H1 (cell line): ENCODE measurements around the gene CRK. TPM values are rescaled to one million over a fixed set of nuclear protein-coding genes. Genes with fewer than 3 reads are reported as not detected.

Experiments
- CTCF ChIA-PET: fragments of 300-600 bp; sonication (Branson Sonifier 250); formaldehyde crosslinking; loops from one replicate; lab custom pipeline; 2021; ENCODE audit not compliant: partially characterized antibody; lab: Charles Lee
- POLR2A ChIA-PET: fragments of 300-600 bp; sonication (Branson Sonifier 250); formaldehyde crosslinking; loops from one replicate; lab custom pipeline; 2021; ENCODE audit warnings: inconsistent platforms; ENCODE audit not compliant: partially characterized antibody; lab: Charles Lee
- DNase-seq, 2 experiments: peaks; one replicate each; pipeline versions ENCODE4 v3.0.0 to v3.0.0-alpha.2; 2010 to 2022; ENCODE audit warnings: low spot score in 2 of 2, low read depth in 1 of 2, mixed read lengths in 1 of 2
- FAIRE-seq: peaks from 2 replicates; lab custom pipeline; 2011; peaks lifted over from hg19 to GRCh38; lab: Jason Lieb, UNC
- H2AFZ ChIP-seq: 2 replicates; pipeline ENCODE4 v1.8.1; 2012; ENCODE audit warnings: low read length, inconsistent platforms
- H2AK5ac ChIP-seq: 2 replicates; pipeline ENCODE4 v1.6.1; 2013; ENCODE audit warnings: low read depth, low read length
- H2BK120ac ChIP-seq: replicated peaks from 2 replicates; pipeline ENCODE3; 2013; ENCODE audit warnings: low read depth, low read length, inconsistent platforms
- H2BK12ac ChIP-seq: 2 replicates; pipeline ENCODE4 v1.6.1; 2013; ENCODE audit warnings: low read depth, low read length
- H2BK15ac ChIP-seq: 2 replicates; pipeline ENCODE4 v1.6.1; 2013; ENCODE audit warnings: low read length
- H2BK20ac ChIP-seq: 2 replicates; pipeline ENCODE4 v1.6.1; 2013; ENCODE audit warnings: low read length
- H2BK5ac ChIP-seq: 2 replicates; pipeline ENCODE4 v1.6.1; 2013; ENCODE audit warnings: low read depth, low read length
- H3K14ac ChIP-seq: 2 replicates; pipeline ENCODE4 v1.6.1; 2013; ENCODE audit warnings: inconsistent platforms; ENCODE audit not compliant: insufficient read length
- H3K18ac ChIP-seq: 2 replicates; pipeline ENCODE4 v1.6.1; 2013; ENCODE audit warnings: low read length; ENCODE audit errors: extremely low read depth
- H3K23ac ChIP-seq: 2 replicates; pipeline ENCODE4 v1.6.1; 2013; ENCODE audit warnings: inconsistent platforms; ENCODE audit not compliant: insufficient read length
- H3K23me2 ChIP-seq: 2 replicates; pipeline ENCODE4 v1.6.1; 2013; ENCODE audit warnings: low read depth, low read length
- H3K27ac ChIP-seq: 2 replicates; pipeline ENCODE4 v1.6.1; 2011; ENCODE audit warnings: low read depth, low read length, inconsistent platforms
- H3K27me3 ChIP-seq, 4 experiments: replicated peaks in 1 of 4; 1 replicate in 1 of 4; 2 replicates in 3 of 4; pipeline versions ENCODE4 v1.6.1 to v1.8.1; 2011 to 2013; ENCODE audit warnings: low read length in 3 of 4, mild to moderate bottlenecking in 3 of 4, inconsistent platforms in 2 of 4, mixed read lengths in 2 of 4, moderate library complexity in 1 of 4; ENCODE audit not compliant: control insufficient read depth in 3 of 4, insufficient read depth in 3 of 4; ENCODE audit errors: extremely low read depth in 1 of 4
- H3K36me3 ChIP-seq, 4 experiments: 2 replicates each; pipeline versions ENCODE4 v1.6.1 to v1.8.1; 2011 to 2013; ENCODE audit warnings: mild to moderate bottlenecking in 4 of 4, low read length in 3 of 4, moderate library complexity in 2 of 4, control low read depth in 1 of 4, inconsistent platforms in 1 of 4; ENCODE audit not compliant: insufficient read depth in 4 of 4, control insufficient read depth in 2 of 4
- H3K4ac ChIP-seq: replicated peaks from 2 replicates; pipeline ENCODE3; 2013; ENCODE audit warnings: low read length, low read depth, mixed read lengths, inconsistent platforms; ENCODE audit not compliant: insufficient read length
- H3K4me1 ChIP-seq, 4 experiments: replicated peaks in 1 of 4; 1 replicate in 1 of 4; 2 replicates in 3 of 4; pipeline versions ENCODE4 v1.6.1 to v1.8.1; 2011 to 2013; ENCODE audit warnings: low read length in 3 of 4, inconsistent platforms in 2 of 4, mixed read lengths in 1 of 4; ENCODE audit not compliant: insufficient read depth in 4 of 4, control insufficient read depth in 3 of 4
- H3K4me2 ChIP-seq, 2 experiments: 2 replicates each; pipeline versions ENCODE4 v1.6.1 to v1.8.1; 2011 to 2013; ENCODE audit warnings: low read depth in 2 of 2, low read length in 2 of 2, control low read depth in 1 of 2, inconsistent platforms in 1 of 2, mild to moderate bottlenecking in 1 of 2; ENCODE audit not compliant: insufficient read depth in 1 of 2
- H3K4me3 ChIP-seq, 4 experiments: fragments of 200-600, 300-600 bp in 1 of 4; sonication (generic), shearing (Covaris generic), sonication (Bioruptor Twin) in 1 of 4; 2 replicates each; pipeline versions ENCODE4 v1.5.1 to v1.8.1; 2011 to 2016; ENCODE audit warnings: low read length in 4 of 4, low read depth in 3 of 4, control low read depth in 2 of 4, inconsistent platforms in 2 of 4, mild to moderate bottlenecking in 2 of 4, mixed read lengths in 1 of 4, moderate library complexity in 1 of 4; ENCODE audit not compliant: insufficient read depth in 2 of 4; ENCODE audit errors: extremely low read depth in 1 of 4
- H3K56ac ChIP-seq: replicated peaks from 2 replicates; pipeline ENCODE3; 2013; ENCODE audit warnings: low read depth, mild to moderate bottlenecking, mixed read lengths, low read length, inconsistent platforms; ENCODE audit not compliant: insufficient read length
- H3K79me1 ChIP-seq: 2 replicates; pipeline ENCODE4 v1.6.1; 2013; ENCODE audit warnings: low read depth, low read length, control low read depth
- H3K79me2 ChIP-seq, 2 experiments: 2 replicates each; pipeline versions ENCODE4 v1.6.1 to v1.8.1; 2012 to 2013; ENCODE audit warnings: low read length in 2 of 2, mild to moderate bottlenecking in 2 of 2, inconsistent platforms in 1 of 2; ENCODE audit not compliant: insufficient read depth in 2 of 2, control insufficient read depth in 1 of 2
- H3K9ac ChIP-seq, 4 experiments: replicated peaks in 1 of 4; 1 replicate in 1 of 4; 2 replicates in 3 of 4; pipeline versions ENCODE4 v1.6.1 to v1.8.1; 2011 to 2013; ENCODE audit warnings: low read depth in 3 of 4, low read length in 3 of 4, control low read depth in 2 of 4, mild to moderate bottlenecking in 2 of 4, moderate library complexity in 2 of 4, inconsistent platforms in 1 of 4; ENCODE audit errors: extremely low read depth in 1 of 4
- H3K9me3 ChIP-seq, 2 experiments: 2 replicates each; pipeline versions ENCODE4 v1.6.1 to v1.8.1; 2012 to 2013; ENCODE audit warnings: mild to moderate bottlenecking in 2 of 2, moderate library complexity in 2 of 2, control low read depth in 1 of 2, inconsistent platforms in 1 of 2, low read depth in 1 of 2, low read length in 1 of 2, mixed read lengths in 1 of 2; ENCODE audit not compliant: insufficient read depth in 2 of 2
- H4K20me1 ChIP-seq, 2 experiments: replicated peaks in 1 of 2; 2 replicates each; pipeline versions ENCODE3 to v1.8.1; 2011 to 2013; ENCODE audit warnings: inconsistent platforms in 2 of 2, low read length in 2 of 2, mild to moderate bottlenecking in 1 of 2; ENCODE audit not compliant: insufficient read depth in 2 of 2, control insufficient read depth in 1 of 2
- H4K5ac ChIP-seq: 2 replicates; pipeline ENCODE4 v1.6.1; 2013; ENCODE audit warnings: low read length, low read depth, mixed read lengths, inconsistent platforms; ENCODE audit not compliant: insufficient read length
- H4K8ac ChIP-seq: 2 replicates; pipeline ENCODE4 v1.8.0; 2013; ENCODE audit warnings: mild to moderate bottlenecking, moderate library complexity, low read length, inconsistent platforms; ENCODE audit not compliant: insufficient read depth; ENCODE audit errors: extremely low read depth
- H4K91ac ChIP-seq: replicated peaks from 2 replicates; pipeline ENCODE3; 2013; ENCODE audit warnings: low read length, mixed read lengths, inconsistent platforms; ENCODE audit not compliant: insufficient read length
- WGBS, 2 experiments: shearing (Covaris generic) in 1 of 2; methylation state at CpG; one replicate each; pipeline versions ENCODE4 v1.1.6 to v1.1.7; 2013 to 2015; ENCODE audit warnings: low lambda C conversion rate in 2 of 2, mixed read lengths in 2 of 2, inconsistent platforms in 1 of 2, low coverage in 1 of 2, missing lambda C conversion rate in 1 of 2; ENCODE audit not compliant: insufficient replicate concordance in 2 of 2, insufficient coverage in 1 of 2, insufficient read length in 1 of 2; ENCODE audit errors: extremely low coverage in 1 of 2, missing lambda C conversion rate in 1 of 2; 5-methylcytosine and 5-hydroxymethylcytosine counted together
- polyA plus RNA-seq, 7 experiments: library from polyadenylated mRNA; depleted of rRNA in 3 of 7; stranded (reverse) in 5 of 7; unstranded in 2 of 7; fragments of >200 nt in 5 of 7; fragments of 200-250 nt in 2 of 7; gene quantifications; 1 replicate in 5 of 7; 2 replicates in 1 of 7; 4 replicates in 1 of 7; pipeline versions ENCODE4 v1.2.1 to v1.2.3, GENCODE V29; 2011 to 2013; ENCODE audit warnings: missing spikeins in 2 of 7, mixed read lengths in 2 of 7
- total RNA-seq: library from RNA; stranded (reverse); fragmentation: NEBNext Ultra II Directional; extraction: Animal tissue kit (Norgen Biotek cat#: 25700); gene quantifications from 2 replicates; pipeline ENCODE4 v1.2.1, GENCODE V29; 2021

Gene CRK
- total and polyA plus RNA-seq, 2 of the 8 experiments (the other 6 are each of a cell fraction or from before 2014, with no cell fraction given): 32.8 to 57.1 TPM

DNA sequence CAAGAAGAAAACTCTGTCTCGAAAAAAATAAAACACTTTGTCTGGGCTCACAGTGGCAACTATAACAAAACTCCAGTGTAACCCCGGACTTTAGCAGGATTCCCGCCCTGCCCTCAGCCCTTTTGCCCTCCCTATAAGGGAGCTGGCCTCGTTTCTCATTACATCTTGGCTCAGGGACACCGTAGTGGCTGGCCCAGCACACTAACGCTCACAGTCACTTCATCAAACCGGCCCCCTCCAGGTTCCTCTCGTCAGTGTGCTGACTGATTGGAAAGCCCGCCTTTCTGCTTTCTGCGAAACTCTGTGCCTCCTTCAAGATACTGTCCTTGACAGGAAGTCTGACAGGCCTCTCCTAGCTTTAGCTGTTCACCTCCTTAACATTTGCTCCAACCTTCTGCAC, 47.7 kb upstream of the CRK start:
- Histone ChIP-seq H3K4me3 (no peak overlapping the region), H3K23ac (no peak overlapping the region), H3K4me1 (no peaks in the 10 kb centered on the region), H4K91ac (no peak overlapping the region), H2BK12ac (no peak overlapping the region), H2AFZ (no peak overlapping the region), H3K27me3 (no peaks in the 10 kb centered on the region), H3K27ac (no peak overlapping the region), H3K9me3 (no peaks in the 10 kb centered on the region), H3K79me2 (no peaks in the 10 kb centered on the region), H2AK5ac (no peak overlapping the region), H2BK120ac (no peak overlapping the region), H3K36me3 (no peaks in the 10 kb centered on the region; a peak in 1 of 8 replicates), H3K9ac (no peak overlapping the region), H2BK15ac (no peak overlapping the region), H3K14ac (no peak overlapping the region), H4K5ac (no peak overlapping the region), H3K4ac (no peak overlapping the region), H3K18ac (no peak overlapping the region), H4K20me1 (peaks cover 0 to 3% of the 10 kb centered on the region in 2 experiments), H3K56ac (no peak overlapping the region), H2BK5ac (no peak overlapping the region), H3K79me1 (no peaks in the 10 kb centered on the region), H4K8ac (no peak overlapping the region), H3K23me2 (no peaks in the 10 kb centered on the region), H3K4me2 (no peak overlapping the region), H2BK20ac (no peak overlapping the region)
- 89% methylated on average over 10 of the region's 10 CpGs; no CpG with 5 or more reads in 1 of the 2 experiments for WGBS, 2 experiments
- no peak for FAIRE-seq
- DNase-seq: no peak
- POLR2A ChIA-PET: interaction anchor here (2.9 to 3.3 kb wide), 2 partner anchors 11 to 12 kb away, joined by 9 to 17 read pairs; partner anchors contain the start of genes INPP5K and MYO1C
- CTCF ChIA-PET: interaction anchor here (1.4 to 5.1 kb wide), 3 partner anchors 8 to 17 kb away, joined by 4 to 30 read pairs (median 5); partner anchors contain the start of gene INPP5K
